Loucy (cell line): ENCODE results near the gene TTC39C.

Source experiments
- H2AFZ ChIP-seq: fragments of 200-600 bp; sonication (generic); 2 replicates; pipeline ENCODE4 v1.6.0; 2016; ENCODE audit warnings: antibody characterized with exemption, mild to moderate bottlenecking, low read length, moderate library complexity
- H3F3A ChIP-seq: fragments of 200-600 bp; 2 replicates; pipeline ENCODE4 v1.6.0; 2016; ENCODE audit warnings: antibody characterized with exemption, low read depth, mild to moderate bottlenecking
- H3K27me3 ChIP-seq: fragments of 200-600 bp; sonication (generic); 2 replicates; pipeline ENCODE4 v1.6.1; 2014; ENCODE audit warnings: low read length, mild to moderate bottlenecking; ENCODE audit not compliant: insufficient read depth, poor library complexity, severe bottlenecking
- H3K36me3 ChIP-seq: fragments of 200-600 bp; sonication (generic); 2 replicates; pipeline ENCODE4 v1.6.1; 2016; ENCODE audit warnings: low read length; ENCODE audit not compliant: insufficient read depth
- H3K4me1 ChIP-seq: fragments of 200-600 bp; sonication (generic); 2 replicates; pipeline ENCODE4 v1.5.1; 2014; ENCODE audit warnings: low read length, mild to moderate bottlenecking; ENCODE audit not compliant: insufficient read depth, poor library complexity, severe bottlenecking
- H3K4me2 ChIP-seq: fragments of 200-600 bp; sonication (generic); 2 replicates; pipeline ENCODE4 v1.6.0; 2014; ENCODE audit warnings: antibody characterized with exemption, low read length, low read depth, mild to moderate bottlenecking; ENCODE audit not compliant: poor library complexity, severe bottlenecking
- H3K4me3 ChIP-seq: fragments of 200-600 bp; sonication (generic); 2 replicates; pipeline ENCODE4 v1.5.1; 2014; ENCODE audit warnings: low read length, mild to moderate bottlenecking, mixed read lengths; ENCODE audit not compliant: poor library complexity, severe bottlenecking
- H3K79me2 ChIP-seq: fragments of 200-600 bp; sonication (generic); 2 replicates; pipeline ENCODE4 v1.6.1; 2014; ENCODE audit warnings: low read length; ENCODE audit not compliant: insufficient read depth
- H3K9ac ChIP-seq: fragments of 200-600 bp; sonication (generic); 2 replicates; pipeline ENCODE4 v1.6.0; 2014; ENCODE audit warnings: mild to moderate bottlenecking, low read depth, low read length, moderate library complexity; ENCODE audit not compliant: poor library complexity, severe bottlenecking
- H3K9me2 ChIP-seq: fragments of 200-600 bp; sonication (generic); replicated peaks from 2 replicates; pipeline ENCODE4 v1.6.1; 2016; ENCODE audit warnings: low read depth, low read length, mixed read lengths
- H3K9me3 ChIP-seq: fragments of 200-600 bp; sonication (generic); 2 replicates; pipeline ENCODE4 v1.6.1; 2014; ENCODE audit warnings: mild to moderate bottlenecking, antibody characterized with exemption, low read length, low read depth; ENCODE audit not compliant: insufficient read depth
- H4K20me1 ChIP-seq: fragments of 200-600 bp; sonication (generic); 2 replicates; pipeline ENCODE4 v1.6.0; 2014; ENCODE audit warnings: antibody characterized with exemption, low read length, mild to moderate bottlenecking; ENCODE audit not compliant: insufficient read depth, poor library complexity, severe bottlenecking
- EZH2phosphoT487 ChIP-seq: fragments of 200-600 bp; IDR thresholded peaks from 2 replicates; pipeline ENCODE4 v1.6.1; 2018; ENCODE audit warnings: antibody characterized with exemption, mild to moderate bottlenecking, moderate library complexity, borderline replicate concordance
- TF ChIP-seq, protein P1 (sequence below): fragments of 200-600 bp; sonication (generic); conservative IDR thresholded peaks from 2 replicates; pipeline ENCODE4 v1.5.1; 2014; ENCODE audit warnings: mild to moderate bottlenecking, antibody characterized with exemption, low read length

Gene TTC39C

DNA sequence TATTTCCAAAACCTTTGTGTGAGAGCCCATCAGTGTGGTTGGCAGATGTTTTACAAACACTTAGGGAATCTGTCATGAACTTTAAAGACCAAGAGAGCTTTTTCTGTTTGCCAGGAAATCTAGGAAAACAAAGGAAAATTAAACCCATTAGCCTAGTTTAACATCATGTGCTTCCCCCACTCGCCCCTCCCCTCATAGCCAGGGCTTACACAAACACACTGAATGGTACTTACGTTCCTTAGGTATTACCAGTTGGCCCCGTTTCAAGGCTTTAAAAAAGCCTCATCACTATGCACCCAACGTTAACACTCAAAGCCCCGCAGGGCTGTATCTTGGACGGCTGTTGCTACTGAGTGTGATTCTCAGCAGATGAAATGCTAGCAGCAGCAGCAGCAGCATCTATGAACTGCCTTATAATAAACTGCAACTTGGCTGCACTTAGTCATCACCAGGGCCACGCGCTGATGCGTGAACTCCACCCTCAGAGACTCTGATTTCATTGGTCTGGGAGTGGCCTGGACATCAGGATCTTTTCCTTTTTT is 20.1 kb upstream of the TTC39C start:
- H2AFZ ChIP-seq: no peak overlapping the region

DNA sequence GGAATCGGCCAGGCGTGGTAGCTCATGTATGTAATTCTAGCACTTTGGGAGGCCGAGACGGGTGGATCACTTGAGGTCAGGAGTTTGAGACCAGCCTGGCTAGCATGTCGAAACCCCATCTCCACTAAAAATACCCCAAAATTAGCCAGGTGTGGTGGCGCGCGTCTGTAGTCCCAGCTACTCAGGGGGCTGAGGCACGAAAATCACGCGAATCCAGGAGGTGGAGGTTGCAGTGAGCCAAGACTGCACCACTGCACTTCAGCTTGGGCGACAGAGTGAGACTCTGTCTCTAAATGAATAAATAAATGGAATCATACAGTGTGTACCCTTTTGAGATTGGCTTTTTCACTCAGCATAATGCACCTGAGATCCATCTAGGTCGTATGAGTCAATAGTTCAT is 19.4 kb upstream of the TTC39C start:
- no peaks in the 10 kb centered on the region for H4K20me1 ChIP-seq
- H3F3A ChIP-seq: no peaks in the 10 kb centered on the region
- H3K4me1 ChIP-seq: no peaks in the 10 kb centered on the region
- no peaks in the 10 kb centered on the region for H3K9me2 ChIP-seq
- H2AFZ ChIP-seq: no peak overlapping the region
- H3K4me2 ChIP-seq: no peak overlapping the region
- H3K79me2 ChIP-seq: no peaks in the 10 kb centered on the region
- TF ChIP-seq EZH2phosphoT487: no peak
- TF ChIP-seq, protein P1, sequence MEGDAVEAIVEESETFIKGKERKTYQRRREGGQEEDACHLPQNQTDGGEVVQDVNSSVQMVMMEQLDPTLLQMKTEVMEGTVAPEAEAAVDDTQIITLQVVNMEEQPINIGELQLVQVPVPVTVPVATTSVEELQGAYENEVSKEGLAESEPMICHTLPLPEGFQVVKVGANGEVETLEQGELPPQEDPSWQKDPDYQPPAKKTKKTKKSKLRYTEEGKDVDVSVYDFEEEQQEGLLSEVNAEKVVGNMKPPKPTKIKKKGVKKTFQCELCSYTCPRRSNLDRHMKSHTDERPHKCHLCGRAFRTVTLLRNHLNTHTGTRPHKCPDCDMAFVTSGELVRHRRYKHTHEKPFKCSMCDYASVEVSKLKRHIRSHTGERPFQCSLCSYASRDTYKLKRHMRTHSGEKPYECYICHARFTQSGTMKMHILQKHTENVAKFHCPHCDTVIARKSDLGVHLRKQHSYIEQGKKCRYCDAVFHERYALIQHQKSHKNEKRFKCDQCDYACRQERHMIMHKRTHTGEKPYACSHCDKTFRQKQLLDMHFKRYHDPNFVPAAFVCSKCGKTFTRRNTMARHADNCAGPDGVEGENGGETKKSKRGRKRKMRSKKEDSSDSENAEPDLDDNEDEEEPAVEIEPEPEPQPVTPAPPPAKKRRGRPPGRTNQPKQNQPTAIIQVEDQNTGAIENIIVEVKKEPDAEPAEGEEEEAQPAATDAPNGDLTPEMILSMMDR: no peak
- no peak overlapping the region for H3K9ac ChIP-seq
- H3K9me3 ChIP-seq: no peaks in the 10 kb centered on the region
- no peaks in the 10 kb centered on the region for H3K27me3 ChIP-seq
- no peaks in the 10 kb centered on the region for H3K36me3 ChIP-seq
- no peak overlapping the region for H3K4me3 ChIP-seq

More for the DNA sequence above, 20.1 kb upstream of the TTC39C start:
- no peaks in the 10 kb centered on the region for H3K27me3 ChIP-seq
- no peak overlapping the region for H3K4me3 ChIP-seq
- TF ChIP-seq EZH2phosphoT487: no peak
- TF ChIP-seq, protein P1: no peak
- H3K36me3 ChIP-seq: no peaks in the 10 kb centered on the region
- no peaks in the 10 kb centered on the region for H3K79me2 ChIP-seq
- H3K4me1 ChIP-seq: no peaks in the 10 kb centered on the region
- no peaks in the 10 kb centered on the region for H3F3A ChIP-seq
- no peak overlapping the region for H3K4me2 ChIP-seq
- H3K9me2 ChIP-seq: no peaks in the 10 kb centered on the region
- H3K9me3 ChIP-seq: no peaks in the 10 kb centered on the region
- H4K20me1 ChIP-seq: no peaks in the 10 kb centered on the region
- H3K9ac ChIP-seq: no peak overlapping the region

DNA sequence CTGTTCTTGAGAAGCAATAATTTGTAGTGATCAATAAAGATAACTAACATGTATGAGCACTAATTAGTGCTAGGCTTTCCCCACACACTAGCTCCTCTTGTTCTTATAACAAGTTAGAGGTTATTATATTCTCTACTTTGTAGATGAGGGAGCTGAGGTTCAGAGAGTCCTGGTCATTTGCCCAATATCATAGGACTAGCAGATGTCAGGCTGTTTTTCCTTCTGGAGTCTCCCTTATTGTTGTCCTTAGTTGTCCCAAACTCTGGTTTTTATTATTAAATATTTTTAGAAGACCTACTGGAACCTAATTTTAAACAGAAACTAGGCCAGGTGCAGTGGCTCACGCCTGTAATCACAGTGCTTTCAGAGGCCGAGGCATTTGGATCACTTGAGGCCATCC is 16.5 kb upstream of the TTC39C start:
- TF ChIP-seq EZH2phosphoT487: no peak
- TF ChIP-seq, protein P1: no peak
- H3K79me2 ChIP-seq: no peaks in the 10 kb centered on the region
- H4K20me1 ChIP-seq: no peaks in the 10 kb centered on the region
- H3K4me3 ChIP-seq: no peak overlapping the region
- H3K4me2 ChIP-seq: no peak overlapping the region
- H3K9me3 ChIP-seq: no peaks in the 10 kb centered on the region
- no peaks in the 10 kb centered on the region for H3K4me1 ChIP-seq
- no peak overlapping the region for H2AFZ ChIP-seq
- no peak overlapping the region for H3K9ac ChIP-seq
- no peaks in the 10 kb centered on the region for H3F3A ChIP-seq
- H3K36me3 ChIP-seq: no peaks in the 10 kb centered on the region
- H3K27me3 ChIP-seq: no peaks in the 10 kb centered on the region
- no peaks in the 10 kb centered on the region for H3K9me2 ChIP-seq
